Adrenal gland (tissue), 12 donors: ENCODE measurements around the gene VASH1. TPM values are rescaled to one million over a fixed set of nuclear protein-coding genes. Genes with fewer than 3 reads are reported as not detected.
A peak's percentile ranks its signal among the peaks of the same experiment; 100 is the strongest.

Experiments used
- DNase-seq, 7 donors: peaks; one replicate each; pipeline ENCODE4 v3.0.0-alpha.2; 2019 to 2020
- H3K27ac ChIP-seq, 5 donors: fragments of 200-600 bp; sonication (generic) in 4 of 5; 1 replicate in 3 of 5; 2 replicates in 2 of 5; pipeline versions ENCODE4 v1.5.1 to v1.8.0; 2016 to 2020; ENCODE audit warnings: mild to moderate bottlenecking in 1 of 5
- H3K27me3 ChIP-seq: fragments of 200-600 bp; 2 replicates; pipeline ENCODE4 v1.8.0; 2021
- H3K36me3 ChIP-seq, 2 donors: fragments of 200-600 bp; replicated peaks in 1 of 2; 1 replicate in 1 of 2; 2 replicates in 1 of 2; pipeline versions ENCODE4 v1.5.1 to v1.8.0; 2018 to 2022
- H3K4me1 ChIP-seq, 2 donors: fragments of 200-600 bp; replicated peaks in 1 of 2; 1 replicate in 1 of 2; 2 replicates in 1 of 2; pipeline versions ENCODE4 v1.5.1 to v1.8.0; 2018 to 2021
- H3K4me3 ChIP-seq, 4 donors: fragments of 200-600 bp; sonication (generic) in 3 of 4; one replicate each; pipeline ENCODE4 v1.5.1; 2016 to 2018
- H3K9me3 ChIP-seq, 3 donors: fragments of 200-600 bp; sonication (generic) in 1 of 3; replicated peaks in 1 of 3; 1 replicate in 2 of 3; 2 replicates in 1 of 3; pipeline versions ENCODE4 v1.5.1 to v1.8.0; 2016 to 2021
- POLR2A ChIP-seq, 2 donors: fragments of 450-650 bp; IDR thresholded peaks; one replicate each; pipeline ENCODE4 v1.6.1; 2017; ENCODE audit warnings: antibody characterized with exemption in 2 of 2, mild to moderate bottlenecking in 2 of 2, moderate library complexity in 1 of 2
- WGBS, 4 donors: extraction: QIAGEN DNeasy Blood & Tissue Kit in 2 of 4; methylation state at CpG; one replicate each; pipeline versions ENCODE4 v1.1.5 to v1.1.7; 2013 to 2017; 5-methylcytosine and 5-hydroxymethylcytosine counted together
- intact Hi-C, 2 donors: fragments of 100-400 bp; cut with DNase I; formaldehyde crosslinking; loops; one replicate each; pipeline versions ENCODE4 v1.14.1 to v1.15.0; 2022 to 2023
- polyA plus RNA-seq, 3 donors: library from polyadenylated mRNA; stranded (reverse); fragments of 200-250 nt in 2 of 3; fragments of 350-450 nt in 1 of 3; fragmentation: Illumina TruSeq in 1 of 3; extraction: RNeasy Lipid Tissue Mini Kit (QIAGEN cat#74804) in 1 of 3; gene quantifications; one replicate each; pipeline ENCODE4 v1.2.3, GENCODE V29; 2013 to 2014
- total RNA-seq, 9 donors: library from RNA; depleted of rRNA in 4 of 9; stranded (reverse); fragments of >200 nt in 4 of 9; fragments of 120-200 nt in 1 of 9; fragmentation: NEBNext Ultra II Directional in 1 of 9; extraction: Animal tissue kit (Norgen Biotek cat#: 25700) in 1 of 9; gene quantifications; one replicate each; pipeline versions ENCODE4 v1.1.0 to v1.2.4, GENCODE V29; 2013 to 2023
- TF ChIP-seq, protein P1 (sequence below), 6 experiments: fragments of 450-650 bp in 4 of 6; fragments of 200-600 bp in 2 of 6; sonication (generic) in 1 of 6; IDR thresholded peaks; 1 replicate in 5 of 6; 2 replicates in 1 of 6; pipeline versions ENCODE4 v1.5.1 to v1.8.0; 2016 to 2021; ENCODE audit warnings: antibody characterized with exemption in 6 of 6, mild to moderate bottlenecking in 2 of 6, moderate library complexity in 1 of 6
- donor health status: healthy with polysubstance abuse.
- donor health status: Bipolar disorder and iron deficiency.
- donor health status: DM: yes; HTN: yes; CAD: no.
- donor health status: DM: no; HTN: no; CAD: no.
- donor health status: DM: no; HTN: no; CAD: no.
- donor health status: DM: yes; HTN: yes; CAD: no.

VASH1 gene
- total and polyA plus RNA-seq, 12 donors: 13.6 to 58.5 (median 23.9) TPM

- no peaks in the 10 kb centered on the region for H3K4me1 ChIP-seq
- H3K36me3 ChIP-seq: no peaks in the 10 kb centered on the region
- H3K27me3 ChIP-seq: no peaks in the 10 kb centered on the region
- intact Hi-C loops: no loop called here
- TF ChIP-seq POLR2A (IDR thresholded peaks at IDR 0.05): no peak
- TF ChIP-seq, protein P1, sequence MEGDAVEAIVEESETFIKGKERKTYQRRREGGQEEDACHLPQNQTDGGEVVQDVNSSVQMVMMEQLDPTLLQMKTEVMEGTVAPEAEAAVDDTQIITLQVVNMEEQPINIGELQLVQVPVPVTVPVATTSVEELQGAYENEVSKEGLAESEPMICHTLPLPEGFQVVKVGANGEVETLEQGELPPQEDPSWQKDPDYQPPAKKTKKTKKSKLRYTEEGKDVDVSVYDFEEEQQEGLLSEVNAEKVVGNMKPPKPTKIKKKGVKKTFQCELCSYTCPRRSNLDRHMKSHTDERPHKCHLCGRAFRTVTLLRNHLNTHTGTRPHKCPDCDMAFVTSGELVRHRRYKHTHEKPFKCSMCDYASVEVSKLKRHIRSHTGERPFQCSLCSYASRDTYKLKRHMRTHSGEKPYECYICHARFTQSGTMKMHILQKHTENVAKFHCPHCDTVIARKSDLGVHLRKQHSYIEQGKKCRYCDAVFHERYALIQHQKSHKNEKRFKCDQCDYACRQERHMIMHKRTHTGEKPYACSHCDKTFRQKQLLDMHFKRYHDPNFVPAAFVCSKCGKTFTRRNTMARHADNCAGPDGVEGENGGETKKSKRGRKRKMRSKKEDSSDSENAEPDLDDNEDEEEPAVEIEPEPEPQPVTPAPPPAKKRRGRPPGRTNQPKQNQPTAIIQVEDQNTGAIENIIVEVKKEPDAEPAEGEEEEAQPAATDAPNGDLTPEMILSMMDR (IDR thresholded peaks at IDR 0.05): no peak
- H3K9me3 ChIP-seq: no peaks in the 10 kb centered on the region
- no peak for DNase-seq
- WGBS, 4 donors: 82 to 93% (median 91%) methylated on average over 7 of the region's 7 CpGs
- H3K27ac ChIP-seq: no peak overlapping the region
- no peak overlapping the region for H3K4me3 ChIP-seq
These were observed 6.7 kb upstream of the VASH1 start for GRCh38 chr14:76754586-76754985.

DNA sequence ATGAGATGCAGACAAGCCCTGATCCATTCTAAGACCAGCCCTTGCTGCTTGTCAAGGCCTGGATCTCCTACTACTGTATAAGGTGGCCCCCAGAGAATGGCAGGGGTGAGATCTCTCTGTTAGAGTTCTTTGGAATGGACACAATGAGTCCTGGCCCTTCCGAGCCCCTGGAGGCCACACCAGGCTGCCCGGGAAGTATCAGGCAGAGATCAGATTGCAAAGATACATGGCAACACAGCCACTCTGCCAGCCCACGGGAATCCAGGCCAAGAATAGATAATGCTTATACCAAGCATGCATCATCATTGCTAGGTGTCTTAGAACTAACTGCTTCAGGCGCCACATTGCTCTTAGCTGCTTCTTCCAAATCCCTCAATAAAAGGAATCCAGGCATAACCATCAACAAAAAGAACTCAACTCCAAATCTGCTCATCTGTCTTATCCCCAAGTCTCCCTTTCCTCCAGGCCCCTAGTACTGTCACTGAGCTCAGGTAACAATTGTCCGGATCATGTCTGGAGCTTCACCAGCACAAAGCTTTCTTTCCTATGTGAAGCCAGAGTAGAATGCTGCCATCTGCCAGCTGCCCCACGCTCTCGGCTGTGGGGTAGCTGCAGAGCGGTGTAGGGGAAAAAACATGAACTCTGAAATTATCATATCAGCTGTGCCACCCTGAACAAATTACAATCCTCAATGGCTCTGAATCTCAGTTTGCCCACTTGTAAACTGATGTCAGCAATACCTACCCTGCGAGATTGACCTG is 5.5 kb upstream of the VASH1 start:
- intact Hi-C loops: no loop called here
- no peaks in the 10 kb centered on the region for H3K9me3 ChIP-seq
- no peak for TF ChIP-seq POLR2A (IDR thresholded peaks at IDR 0.05)

DNA sequence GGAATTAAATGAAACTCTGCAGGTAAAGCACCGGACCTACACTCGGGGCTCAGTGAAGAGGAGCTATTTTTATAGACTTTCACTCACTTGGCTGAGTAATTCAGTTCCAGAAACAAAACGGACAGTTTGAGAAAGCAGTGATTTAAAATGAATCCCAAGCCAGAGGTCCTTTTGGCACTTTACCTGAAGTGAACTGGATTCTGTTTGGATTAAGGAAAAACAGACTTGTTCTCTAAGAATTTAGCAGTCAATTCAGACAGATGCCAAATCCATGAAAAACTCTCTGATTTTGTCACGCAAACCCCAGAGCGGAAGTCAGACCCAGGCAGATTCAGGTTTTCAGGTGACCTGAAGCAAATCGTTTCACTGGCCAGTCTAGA is 4.9 kb upstream of the VASH1 start:
- no peaks in the 10 kb centered on the region for H3K27me3 ChIP-seq
- WGBS, 4 donors: 73 to 78% (median 76%) methylated on average over 6 of the region's 6 CpGs
- no peaks in the 10 kb centered on the region for H3K9me3 ChIP-seq
- TF ChIP-seq, protein P1 (IDR thresholded peaks at IDR 0.05): no peak
- TF ChIP-seq POLR2A (IDR thresholded peaks at IDR 0.05): no peak
- no peak for DNase-seq
- H3K4me1 ChIP-seq: peaks cover 4 to 8% of the 10 kb centered on the region in 2 donors
- intact Hi-C loops: no loop called here
- H3K36me3 ChIP-seq: no peaks in the 10 kb centered on the region
- H3K4me3 ChIP-seq: no peak overlapping the region
- H3K27ac ChIP-seq: no peak overlapping the region

More for the DNA sequence above, 5.5 kb upstream of the VASH1 start:
- Histone ChIP-seq H3K4me1 (peaks cover 1 to 4% of the 10 kb centered on the region in 2 donors), H3K27me3 (no peaks in the 10 kb centered on the region), H3K36me3 (no peaks in the 10 kb centered on the region), H3K4me3 (no peak overlapping the region), H3K27ac (no peak overlapping the region)
- peak in 2 of 7 donors; percentile 35 to 54 for DNase-seq
- 61 to 77% (median 70%) methylated on average over 9 of the region's 9 CpGs for WGBS, 4 donors

DNA sequence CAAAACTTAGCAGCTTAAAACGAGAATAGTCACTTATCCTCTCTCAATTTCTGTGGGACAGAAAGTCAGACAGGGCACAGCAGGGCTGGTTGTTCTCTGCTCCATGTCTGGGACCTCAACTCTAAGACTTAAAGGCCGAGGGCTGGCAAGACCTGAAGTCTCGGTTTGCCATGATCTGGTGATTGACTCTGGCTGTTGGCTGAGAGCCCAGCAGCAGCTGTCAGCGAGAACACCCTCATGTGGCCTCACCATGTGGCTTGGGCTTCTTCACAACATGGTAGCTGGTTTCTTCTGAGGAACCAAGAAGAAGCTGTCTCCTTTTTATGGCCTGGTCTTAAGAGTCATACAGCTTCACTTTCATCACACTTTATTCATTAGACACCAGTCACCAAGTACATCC is 1.7 kb upstream of the VASH1 start:
- no peaks in the 10 kb centered on the region for H3K9me3 ChIP-seq
- no peak overlapping the region for H3K4me3 ChIP-seq
- WGBS, 4 donors: 73 to 89% (median 84%) methylated on average over 4 of the region's 4 CpGs
- H3K27ac ChIP-seq: no peak overlapping the region
- no peaks in the 10 kb centered on the region for H3K36me3 ChIP-seq
- TF ChIP-seq, protein P1 (IDR thresholded peaks at IDR 0.05): no peak
- no peak for TF ChIP-seq POLR2A (IDR thresholded peaks at IDR 0.05)
- no peaks in the 10 kb centered on the region for H3K27me3 ChIP-seq
- intact Hi-C loops: no loop called here
- DNase-seq: no peak
- peaks cover 29 to 30% of the 10 kb centered on the region in 2 donors for H3K4me1 ChIP-seq
